HG03378 (cell line): ENCODE measurements around the gene SOX6.
"Not testable (repeated sequence)": the region's sequence is repeated elsewhere in the genome, so short reads cannot be mapped to it uniquely, and the experiment has no call there.

Experiments used
- ATAC-seq: cut with Tn5 transposase; IDR thresholded peaks from one replicate; pipeline ENCODE4 v1.9.1; 2021; ENCODE audit warnings: mild to moderate bottlenecking, moderate library complexity; ENCODE audit not compliant: unreplicated experiment

SOX6 gene

DNA sequence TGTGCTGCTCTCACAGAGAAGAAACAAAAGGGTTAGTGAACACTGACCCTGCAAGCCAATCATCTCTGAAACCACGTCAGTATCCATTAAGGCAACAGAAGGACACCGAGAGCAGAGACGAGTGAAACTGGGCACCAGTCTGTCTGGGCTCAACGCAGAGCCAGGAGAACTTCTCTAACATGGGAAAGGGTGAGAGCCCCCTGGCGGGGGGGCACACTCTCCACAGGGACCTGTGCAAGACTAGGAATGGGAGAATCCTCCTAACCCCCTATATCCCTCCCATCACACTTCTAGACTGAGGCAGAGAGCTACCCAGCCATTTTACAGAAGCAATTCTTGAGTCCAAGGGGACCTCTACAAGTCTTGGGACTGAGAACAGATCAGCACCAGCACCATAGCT lies 285.8 kb downstream of the SOX6 start:
- no peak for ATAC-seq

DNA sequence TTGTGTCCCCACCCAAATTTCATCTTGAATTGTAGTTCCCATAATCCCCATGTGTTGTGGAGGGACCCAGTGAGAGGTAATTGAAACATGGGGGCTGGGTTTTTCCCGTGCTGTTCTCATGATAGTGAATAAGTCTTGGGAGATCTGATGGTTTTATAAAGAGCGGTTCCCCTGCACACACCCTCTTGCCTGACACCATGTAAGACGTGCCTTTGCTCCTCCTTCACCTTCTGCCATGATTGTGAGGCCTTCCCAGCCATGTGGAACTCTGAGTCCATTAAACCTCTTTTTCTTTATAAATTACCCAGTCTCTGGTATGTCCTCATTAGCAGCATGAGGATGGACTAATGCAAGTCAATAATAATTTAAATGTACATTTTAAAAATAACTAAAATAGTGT lies 289.1 kb downstream of the SOX6 start:
- not testable (repeated sequence) for ATAC-seq

DNA sequence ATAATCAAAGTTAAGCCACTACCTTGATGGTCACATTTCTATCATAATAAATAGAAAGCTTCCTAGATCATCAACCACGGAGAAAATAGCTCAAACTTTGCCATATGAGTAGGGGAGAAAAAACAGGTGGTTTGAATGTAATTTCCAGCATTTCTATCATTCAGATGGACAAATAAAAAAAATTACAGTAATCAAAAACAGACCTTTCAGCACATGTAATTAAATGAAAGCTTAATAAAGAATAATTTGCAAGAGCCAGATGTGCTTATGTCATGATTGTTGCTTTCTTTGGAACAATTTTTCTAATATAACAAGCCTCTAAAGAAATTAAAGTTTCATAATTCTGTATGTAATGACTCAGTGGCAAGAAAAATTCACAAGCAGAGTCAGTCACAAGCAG lies 297.0 kb downstream of the SOX6 start:
- ATAC-seq = no peak

DNA sequence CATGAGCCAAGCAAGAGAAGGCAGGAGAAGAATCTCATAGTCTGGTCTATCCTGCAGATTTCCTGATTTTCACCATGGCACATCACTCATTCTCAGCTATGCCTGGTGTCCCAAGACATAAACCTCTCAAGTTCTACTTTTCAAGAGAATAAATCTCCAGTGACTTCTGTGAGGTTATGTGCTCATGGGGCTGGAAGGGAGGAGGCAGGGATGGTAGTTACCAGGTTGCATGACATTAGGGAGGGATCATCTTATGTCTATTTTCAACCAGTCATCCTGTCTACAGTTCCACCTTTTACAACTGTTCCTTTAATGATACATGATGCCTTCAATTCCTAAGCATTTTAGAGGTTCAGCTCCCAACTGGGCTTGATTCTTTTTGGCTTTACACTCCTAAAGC lies 297.7 kb downstream of the SOX6 start:
- ATAC-seq = no peak

DNA sequence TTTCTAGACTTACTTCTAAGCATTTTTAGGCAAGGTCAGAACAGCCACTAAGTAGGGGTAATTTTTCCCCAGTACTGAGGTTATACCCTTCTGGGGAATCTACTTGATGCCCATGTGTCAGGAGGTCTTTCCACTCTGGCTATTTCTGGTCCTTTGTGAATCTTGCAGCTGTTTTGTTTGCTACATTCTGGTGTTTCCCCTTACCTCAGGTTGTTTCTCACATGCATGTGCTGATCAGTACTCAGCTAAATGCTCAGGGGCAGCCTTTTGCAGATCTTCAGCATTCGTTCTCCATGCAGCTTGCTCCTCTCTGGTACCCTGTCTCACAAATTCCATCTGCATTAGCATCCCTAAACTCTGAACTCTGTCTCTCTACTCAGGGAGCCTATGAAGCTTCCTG lies 303.6 kb downstream of the SOX6 start:
- ATAC-seq = no peak

DNA sequence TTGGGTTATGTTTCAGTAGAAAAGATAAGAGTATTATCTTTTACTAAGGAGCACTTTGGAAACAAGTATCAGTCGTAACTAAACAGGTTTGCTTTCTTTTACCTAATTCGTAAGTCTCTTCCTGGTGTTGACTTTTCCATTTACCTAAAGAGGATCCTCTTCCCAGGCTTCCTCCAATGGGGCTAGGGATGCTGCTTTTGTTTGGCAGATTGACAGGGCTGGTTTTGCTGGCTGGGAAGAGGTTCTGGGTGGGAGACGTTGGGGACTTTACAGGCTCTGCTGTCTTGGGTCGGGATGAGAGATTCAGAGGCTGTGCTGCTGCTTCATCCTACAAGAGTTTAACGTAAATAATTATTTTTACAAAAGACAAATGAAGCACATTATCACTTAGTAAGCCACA lies 306.7 kb downstream of the SOX6 start:
- ATAC-seq = no peak

DNA sequence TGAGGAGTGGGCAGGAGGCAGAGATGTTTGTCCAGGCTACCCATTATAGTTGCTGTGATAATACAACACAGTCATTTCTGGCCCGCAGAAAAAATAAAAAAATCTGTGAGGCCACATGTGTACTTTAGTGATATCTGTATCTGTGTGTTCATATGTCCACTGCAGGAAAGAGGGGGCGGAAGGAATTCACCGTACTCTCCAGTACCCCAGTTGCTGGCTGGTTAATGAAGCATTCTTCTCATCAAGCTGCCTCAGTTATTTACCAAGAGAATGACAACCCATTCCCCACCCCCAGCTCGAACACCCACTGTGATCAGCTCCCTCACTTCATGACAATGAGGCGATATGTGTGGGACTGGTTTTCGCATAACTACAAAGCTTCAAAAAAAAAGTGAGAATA lies 309.3 kb downstream of the SOX6 start:
- no peak for ATAC-seq

DNA sequence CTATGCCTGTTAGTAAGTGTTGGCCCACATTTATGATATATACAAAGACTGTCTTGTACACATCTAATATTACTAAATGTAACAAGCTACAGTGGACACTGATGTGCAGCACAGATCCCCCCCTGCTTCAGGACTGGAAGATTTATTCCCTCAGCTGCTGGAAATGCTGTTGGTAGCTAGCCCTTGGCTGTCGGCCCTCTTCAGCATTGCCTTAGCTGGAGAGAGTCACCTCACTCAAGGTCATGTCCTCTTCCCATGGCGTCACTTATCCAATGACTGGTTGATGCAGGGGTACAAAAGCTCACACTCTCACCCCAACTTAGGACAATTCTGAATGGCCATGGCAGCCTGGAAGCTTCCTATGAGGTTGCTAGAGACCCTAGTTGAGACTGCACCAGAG lies 312.7 kb downstream of the SOX6 start:
- ATAC-seq = no peak

DNA sequence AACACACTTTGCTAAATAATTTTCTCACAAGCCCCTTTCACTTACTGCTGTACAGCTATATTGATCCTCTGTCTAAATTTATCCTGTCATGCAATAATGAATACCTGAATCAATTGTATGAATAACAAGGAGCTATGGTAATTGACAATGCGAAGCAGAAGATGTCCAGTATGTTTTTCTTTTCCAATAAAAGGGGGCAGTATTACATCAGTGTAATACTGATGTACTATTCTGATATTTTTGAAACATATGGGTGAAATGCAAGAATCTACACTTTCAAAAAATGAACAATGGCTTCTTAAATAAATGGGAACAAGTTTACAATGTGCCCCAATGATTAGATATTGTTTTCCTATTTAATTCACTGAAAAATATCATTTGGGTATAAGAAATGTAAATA lies 315.1 kb downstream of the SOX6 start:
- ATAC-seq = no peak

DNA sequence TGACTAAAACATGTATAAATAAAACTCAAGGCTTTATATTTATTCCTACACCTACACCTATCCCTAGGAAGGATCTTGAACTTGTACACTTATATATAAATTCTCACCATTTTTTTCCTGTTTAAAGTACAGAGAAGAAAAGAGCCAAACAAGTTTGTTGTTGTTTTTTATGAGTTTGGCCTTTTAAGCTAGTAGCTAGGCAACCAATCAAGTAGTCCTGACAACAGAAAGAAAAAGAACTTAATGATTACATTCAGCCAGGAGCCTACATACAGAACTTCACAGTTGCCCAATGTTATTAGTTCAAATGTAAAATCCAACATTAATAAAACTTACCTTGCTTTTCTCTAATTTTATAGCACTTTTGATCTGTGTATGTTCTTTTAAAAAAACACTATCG lies 316.2 kb downstream of the SOX6 start:
- no peak for ATAC-seq

DNA sequence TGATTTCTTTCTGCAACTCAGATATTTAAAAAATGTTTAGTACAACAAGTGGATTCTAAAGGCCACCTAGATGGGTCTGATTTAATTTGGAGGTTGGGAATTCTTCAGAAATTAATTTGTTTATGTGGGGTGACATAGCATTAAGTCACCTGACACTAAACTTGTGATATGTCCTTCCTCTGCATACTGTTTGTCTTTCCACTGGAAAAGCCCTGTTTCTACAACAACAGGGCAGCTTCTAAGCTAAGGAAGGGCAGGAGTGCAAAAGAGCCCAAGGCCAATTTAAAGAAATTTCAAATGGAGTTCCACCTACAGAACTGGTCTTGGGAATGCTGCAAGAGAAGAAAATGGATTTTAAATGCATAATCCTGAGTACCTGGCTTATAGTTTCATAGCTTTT lies 319.2 kb downstream of the SOX6 start:
- ATAC-seq = no peak

DNA sequence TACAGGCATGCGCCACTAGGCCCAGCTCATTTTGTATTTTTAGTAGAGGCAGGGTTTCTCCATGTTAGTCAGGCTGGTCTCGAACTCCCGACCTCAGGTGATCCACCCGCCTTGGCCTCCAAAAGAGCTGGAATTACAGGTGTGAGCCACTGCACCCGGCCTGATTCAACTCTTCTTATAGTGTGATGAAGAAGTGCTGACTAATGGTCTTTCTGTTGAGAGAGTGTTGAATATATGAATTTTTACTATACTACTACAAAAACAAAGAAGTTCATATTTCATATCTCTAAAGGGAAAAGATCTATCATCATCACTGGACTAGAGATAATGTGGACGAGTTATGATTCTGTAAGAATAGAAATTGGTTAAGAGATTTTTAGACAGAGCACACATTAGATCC lies 320.1 kb downstream of the SOX6 start:
- ATAC-seq = no peak

DNA sequence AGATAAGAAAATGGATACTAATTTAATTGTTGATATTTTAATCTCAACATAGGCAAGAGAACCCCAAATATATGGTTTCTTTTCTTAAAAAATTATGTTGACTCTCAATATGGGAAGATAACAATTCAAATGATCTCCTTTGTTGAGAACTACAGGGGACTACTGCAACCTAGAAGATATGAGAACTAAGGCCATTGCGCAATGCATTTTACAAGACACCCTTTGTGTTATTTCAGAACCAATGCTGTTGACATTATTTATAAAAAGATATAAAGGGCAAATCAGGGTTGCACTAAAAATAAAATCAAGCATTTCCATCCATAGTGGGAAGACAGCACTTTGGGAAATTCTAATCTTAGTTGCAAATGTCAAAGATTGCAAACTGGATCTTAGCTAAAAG lies 322.3 kb downstream of the SOX6 start:
- no peak for ATAC-seq

DNA sequence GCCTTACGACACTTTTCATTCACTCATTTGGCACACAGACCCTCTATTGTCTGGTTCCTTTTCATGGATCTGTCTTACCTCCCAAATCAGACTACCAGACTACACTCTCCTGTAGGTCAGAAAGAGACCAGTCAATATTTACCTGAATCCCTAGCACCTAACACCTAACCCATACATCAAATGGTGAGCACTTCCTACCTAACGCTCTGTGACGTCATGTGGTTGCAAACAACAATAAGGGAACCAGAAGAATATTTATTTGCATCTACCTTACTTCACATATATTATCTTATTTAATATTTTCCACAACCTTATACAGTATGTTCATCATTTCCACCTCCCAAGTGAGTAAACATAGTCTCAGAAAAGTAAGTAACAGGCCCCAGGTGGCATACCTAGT lies 323.4 kb downstream of the SOX6 start:
- ATAC-seq = no peak

DNA sequence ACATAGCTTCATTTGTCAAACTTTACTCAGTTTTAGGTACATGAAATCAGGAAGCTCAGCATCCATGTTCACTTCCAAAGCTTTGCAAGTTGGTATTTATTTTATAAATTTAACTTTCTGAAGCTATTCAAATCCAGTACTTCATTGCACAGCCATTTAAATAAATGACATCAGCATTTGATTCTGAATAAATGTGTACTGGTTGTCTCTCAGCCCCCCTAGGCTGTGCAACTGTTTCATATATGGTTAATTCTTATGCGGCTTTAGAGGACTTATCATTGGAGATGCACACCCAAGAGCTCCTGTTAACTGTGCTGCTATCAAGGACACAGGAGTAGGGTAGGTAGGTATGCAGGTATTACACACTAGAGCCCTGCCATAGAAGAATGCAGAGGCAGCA lies 325.1 kb downstream of the SOX6 start:
- ATAC-seq = no peak

DNA sequence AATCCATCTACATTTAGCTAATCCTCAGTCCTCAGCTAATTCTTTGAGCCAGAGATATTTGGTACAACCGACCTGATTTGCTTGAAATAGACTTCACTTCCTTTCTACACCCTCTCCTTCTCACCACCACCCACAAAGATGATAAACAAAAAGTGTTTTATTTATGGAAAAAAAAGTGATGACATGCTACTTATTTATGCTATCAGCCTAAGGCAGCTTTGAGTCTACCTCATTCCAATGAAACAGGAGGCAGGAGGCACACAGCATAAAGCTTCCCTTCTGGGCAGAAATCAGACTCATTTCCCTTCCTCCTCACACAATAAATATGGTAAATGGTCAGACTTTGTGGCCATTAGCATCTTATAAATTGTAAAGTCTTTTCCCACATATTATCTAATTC lies 325.7 kb downstream of the SOX6 start:
- no peak for ATAC-seq

DNA sequence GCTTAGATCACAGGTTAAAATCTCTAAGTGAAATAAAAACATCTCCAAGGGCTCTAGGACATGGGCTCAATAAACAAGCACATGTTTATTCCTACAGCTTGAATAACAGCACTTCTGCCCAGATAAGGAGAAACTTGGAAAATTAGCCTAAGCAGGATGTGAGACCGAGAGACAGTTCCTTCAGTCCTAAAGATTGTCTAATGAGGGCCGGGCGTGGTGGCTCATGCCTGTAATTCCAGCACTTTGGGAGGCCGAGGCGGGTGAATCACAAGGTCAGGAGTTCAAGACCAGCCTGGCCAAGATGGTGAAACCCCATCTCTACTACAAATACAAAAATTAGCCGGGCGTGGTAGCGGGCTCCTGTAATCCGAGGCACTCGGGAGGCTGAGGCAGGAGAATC lies 327.2 kb downstream of the SOX6 start:
- ATAC-seq = not testable (repeated sequence)

DNA sequence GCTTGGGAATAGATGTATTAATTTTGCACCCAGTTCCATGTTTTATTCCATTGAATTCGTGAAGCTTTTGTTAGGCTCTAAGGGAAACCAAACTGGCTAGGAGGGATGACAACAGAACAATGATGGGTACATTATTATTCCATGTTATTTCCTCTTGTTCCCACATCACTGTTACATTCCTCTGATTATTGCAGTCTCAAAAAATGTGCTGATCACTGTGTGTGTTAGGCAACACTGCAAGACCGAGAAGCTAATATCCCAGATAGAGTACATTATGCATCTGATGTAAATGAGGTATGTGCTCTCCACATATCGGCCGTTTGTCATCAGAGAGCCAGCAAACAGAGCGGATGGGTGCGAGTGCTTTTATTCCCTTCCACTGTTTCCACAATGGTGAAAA lies 327.9 kb downstream of the SOX6 start:
- ATAC-seq = no peak

DNA sequence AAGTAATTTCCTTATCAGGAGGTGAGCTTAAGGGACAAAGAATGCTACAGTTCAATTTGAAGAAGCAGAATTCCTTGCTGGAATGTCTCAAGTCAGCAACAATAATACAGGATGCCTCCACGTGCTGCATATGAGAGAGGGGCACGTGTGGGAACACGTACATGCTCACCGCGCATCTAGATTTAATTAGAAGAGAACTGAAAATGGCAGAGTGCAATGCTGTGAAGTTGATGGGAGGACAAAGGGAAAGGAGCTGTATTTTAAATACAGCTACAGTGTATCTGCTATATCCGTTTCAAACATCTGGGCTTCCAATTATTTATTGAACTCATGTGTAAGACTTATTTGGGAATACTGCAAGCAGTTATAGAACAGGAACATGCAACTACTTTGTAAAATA lies 328.7 kb downstream of the SOX6 start:
- ATAC-seq = no peak

DNA sequence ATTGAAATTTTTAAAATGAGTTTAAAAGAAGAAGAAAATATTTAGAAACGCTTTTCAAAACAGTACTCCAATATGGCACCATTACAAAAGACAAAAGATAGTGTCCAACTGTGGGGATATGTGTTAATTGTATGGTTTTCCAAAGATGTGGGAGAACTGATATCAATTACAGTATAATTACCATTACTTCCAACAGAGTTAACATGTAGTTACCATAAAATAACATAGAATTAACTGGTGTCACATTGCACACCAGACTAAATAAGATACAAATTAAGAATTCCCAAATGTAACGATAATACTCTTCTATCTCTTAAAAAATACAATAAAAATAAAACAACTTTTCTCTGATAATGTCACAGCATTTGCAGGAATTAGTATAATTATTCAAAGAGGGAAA lies 329.5 kb downstream of the SOX6 start:
- no peak for ATAC-seq

DNA sequence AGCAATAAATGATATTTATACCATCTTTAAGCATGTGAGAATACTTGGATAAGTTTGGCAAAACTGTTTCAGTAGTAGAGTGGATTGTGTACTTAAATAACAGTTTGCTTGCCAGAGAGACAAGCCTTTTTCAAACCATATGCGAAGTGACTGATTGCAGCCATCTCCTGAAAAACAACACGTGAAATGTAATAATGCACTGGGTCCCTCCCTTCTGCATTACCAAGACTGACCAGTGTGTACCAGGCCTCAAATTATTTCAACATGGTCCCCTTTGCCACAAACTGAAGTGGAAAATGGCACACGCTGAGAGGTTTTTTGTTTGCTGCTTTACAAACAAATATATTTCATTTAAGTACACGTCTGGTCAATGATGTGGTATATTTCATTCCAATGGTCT lies 337.4 kb downstream of the SOX6 start:
- no peak for ATAC-seq

DNA sequence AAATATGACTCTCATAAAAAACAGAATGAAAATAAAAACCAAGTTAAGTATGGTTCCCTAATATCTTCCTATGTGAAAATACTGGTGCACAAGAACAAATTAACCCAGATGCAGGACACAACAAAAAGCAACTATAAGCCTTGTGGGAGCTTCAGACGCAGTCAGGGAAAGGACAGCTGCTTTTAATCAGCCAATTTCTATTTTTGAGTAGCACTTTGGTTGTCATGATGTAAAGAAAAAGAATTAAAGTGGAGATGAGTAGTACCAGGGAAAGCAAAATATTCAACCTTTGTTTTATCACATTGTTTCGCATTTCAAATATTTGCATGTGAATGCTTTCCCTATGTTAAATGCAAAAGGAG lies 339.9 kb downstream of the SOX6 start:
- no peak for ATAC-seq

DNA sequence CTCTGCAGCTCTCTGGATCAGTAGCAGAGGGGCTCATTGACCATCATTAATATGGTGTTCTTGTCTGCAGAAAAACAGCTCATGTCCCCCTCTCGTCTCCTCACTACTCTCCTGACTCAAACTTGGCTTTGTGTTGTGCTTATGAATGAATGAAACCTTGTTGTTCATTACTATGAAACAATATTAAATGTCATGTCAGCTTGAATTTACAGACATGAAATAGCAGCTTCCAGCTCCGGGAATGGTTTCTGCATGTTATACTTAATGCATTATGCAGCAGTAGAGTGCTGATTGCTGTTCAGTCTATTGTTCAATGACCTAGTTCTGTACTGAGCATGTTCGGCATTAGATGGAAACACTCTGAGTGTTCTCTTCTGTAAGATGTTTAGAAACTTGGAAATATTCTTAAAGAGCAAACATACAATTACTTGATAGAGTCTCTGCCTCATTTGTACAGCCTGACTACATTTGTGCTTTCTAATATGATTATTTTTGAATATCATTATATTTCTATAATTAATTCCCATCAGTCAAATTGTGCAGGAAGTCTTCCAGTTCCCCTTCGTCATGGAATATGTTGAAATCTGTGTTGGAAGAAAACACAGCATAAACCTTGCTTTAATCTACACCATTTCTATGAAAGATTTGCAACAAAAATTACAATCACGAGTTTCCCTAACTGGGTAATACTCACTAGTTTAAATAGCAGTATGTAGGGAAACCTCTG lies 340.4 kb downstream of the SOX6 start:
- no peak for ATAC-seq
